Neuronal stem cell (in vitro differentiated cells): ENCODE data around the gene HNMT. TPM values are rescaled to one million over a fixed set of nuclear protein-coding genes. Genes with fewer than 3 reads are reported as not detected.
"Not testable (repeated sequence)": the region's sequence is repeated elsewhere in the genome, so short reads cannot be mapped to it uniquely, and the experiment has no call there.

Source experiments
- DNase-seq: peaks from one replicate; pipeline ENCODE4 v3.0.0-alpha.2; 2013; ENCODE audit warnings: low spot score
- H2AFZ ChIP-seq: one replicate; pipeline ENCODE4 v1.6.1; 2013; ENCODE audit warnings: mild to moderate bottlenecking, low read length, inconsistent platforms
- H2AK5ac ChIP-seq: 2 replicates; pipeline ENCODE4 v1.6.1; 2013; ENCODE audit warnings: low read depth, mild to moderate bottlenecking, inconsistent platforms, low read length, moderate library complexity, mixed read lengths
- H2BK120ac ChIP-seq: 2 replicates; pipeline ENCODE4 v1.6.1; 2013; ENCODE audit warnings: low read depth, mild to moderate bottlenecking, inconsistent platforms, low read length, moderate library complexity, mixed read lengths
- H2BK12ac ChIP-seq: one replicate; pipeline ENCODE4 v1.6.1; 2013; ENCODE audit warnings: low read length, inconsistent platforms
- H2BK15ac ChIP-seq: 2 replicates; pipeline ENCODE4 v1.6.1; 2013; ENCODE audit warnings: mild to moderate bottlenecking, low read length, inconsistent platforms, mixed read lengths
- H2BK5ac ChIP-seq: one replicate; pipeline ENCODE4 v1.6.1; 2013; ENCODE audit warnings: inconsistent platforms, mild to moderate bottlenecking, low read length, moderate library complexity
- H3K14ac ChIP-seq: one replicate; pipeline ENCODE4 v1.6.1; 2013; ENCODE audit warnings: low read length, inconsistent platforms
- H3K18ac ChIP-seq: 2 replicates; pipeline ENCODE4 v1.6.1; 2013; ENCODE audit warnings: low read length, inconsistent platforms
- H3K23ac ChIP-seq: 2 replicates; pipeline ENCODE4 v1.6.1; 2013; ENCODE audit warnings: low read depth, mild to moderate bottlenecking, mixed read lengths, low read length, inconsistent platforms; ENCODE audit not compliant: poor library complexity
- H3K27ac ChIP-seq: replicated peaks from 3 replicates; pipeline ENCODE4 v1.5.1; 2013; ENCODE audit warnings: low read length, inconsistent platforms
- H3K27me3 ChIP-seq, 3 experiments: 2 replicates each; pipeline ENCODE4 v1.6.1; 2013; ENCODE audit warnings: low read length in 3 of 3, mild to moderate bottlenecking in 2 of 3, inconsistent platforms in 1 of 3, low read depth in 1 of 3, mixed read lengths in 1 of 3, moderate library complexity in 1 of 3; ENCODE audit not compliant: control insufficient read depth in 3 of 3, insufficient read depth in 3 of 3
- H3K36me3 ChIP-seq, 2 donors: replicated peaks in 1 of 2; 2 replicates each; pipeline ENCODE4 v1.6.1; 2013; ENCODE audit warnings: low read length in 2 of 2; ENCODE audit not compliant: control insufficient read depth in 2 of 2, insufficient read depth in 2 of 2
- H3K4ac ChIP-seq: 2 replicates; pipeline ENCODE4 v1.6.1; 2013; ENCODE audit warnings: inconsistent platforms, mild to moderate bottlenecking, low read length, moderate library complexity
- H3K4me1 ChIP-seq, 2 donors: 1 replicate in 1 of 2; 2 replicates in 1 of 2; pipeline ENCODE4 v1.6.1; 2013; ENCODE audit warnings: low read length in 2 of 2, low read depth in 1 of 2; ENCODE audit not compliant: control insufficient read depth in 2 of 2, insufficient read depth in 1 of 2
- H3K4me2 ChIP-seq: one replicate; pipeline ENCODE4 v1.6.1; 2013; ENCODE audit warnings: mild to moderate bottlenecking, low read length, inconsistent platforms; ENCODE audit not compliant: insufficient read depth, poor library complexity, severe bottlenecking
- H3K4me3 ChIP-seq, 2 donors: 2 replicates each; pipeline ENCODE4 v1.5.1; 2013; ENCODE audit warnings: low read length in 2 of 2, mild to moderate bottlenecking in 2 of 2, inconsistent platforms in 1 of 2, moderate library complexity in 1 of 2
- H3K79me1 ChIP-seq: one replicate; pipeline ENCODE4 v1.6.1; 2013; ENCODE audit warnings: low read depth, mild to moderate bottlenecking, inconsistent platforms, low read length, moderate library complexity
- H3K9ac ChIP-seq: one replicate; pipeline ENCODE4 v1.6.1; 2013; ENCODE audit warnings: mild to moderate bottlenecking, low read depth, low read length, inconsistent platforms; ENCODE audit not compliant: poor library complexity
- H3K9me3 ChIP-seq, 2 donors: replicated peaks in 1 of 2; 2 replicates each; pipeline versions ENCODE3 to v1.6.1; 2013; ENCODE audit warnings: low read length in 2 of 2, mild to moderate bottlenecking in 2 of 2, inconsistent platforms in 1 of 2, low read depth in 1 of 2, mixed read lengths in 1 of 2, moderate library complexity in 1 of 2; ENCODE audit not compliant: control insufficient read depth in 2 of 2, insufficient read depth in 1 of 2
- H4K8ac ChIP-seq: one replicate; pipeline ENCODE4 v1.6.1; 2013; ENCODE audit warnings: low read depth, mild to moderate bottlenecking, inconsistent platforms, low read length, moderate library complexity
- H4K91ac ChIP-seq: one replicate; pipeline ENCODE4 v1.6.1; 2013; ENCODE audit warnings: low read length, low read depth, mild to moderate bottlenecking, inconsistent platforms; ENCODE audit not compliant: poor library complexity
- WGBS, 2 donors: extraction: QIAGEN DNeasy Blood & Tissue Kit; methylation state at CpG; one replicate each; pipeline ENCODE4 v1.1.7; 2013; ENCODE audit warnings: missing lambda C conversion rate in 2 of 2, mixed read lengths in 1 of 2; ENCODE audit not compliant: insufficient read length in 2 of 2, insufficient replicate concordance in 1 of 2; ENCODE audit errors: extremely low coverage in 2 of 2; 5-methylcytosine and 5-hydroxymethylcytosine counted together
- polyA plus RNA-seq, 2 experiments: library from polyadenylated mRNA; stranded (reverse); fragments of 200-250 nt; gene quantifications; one replicate each; pipeline ENCODE4 v1.2.3, GENCODE V29; 2013

The HNMT gene
- polyA plus RNA-seq (2013, experiment 1 of 2): 4.9 TPM
- 4.1 TPM for polyA plus RNA-seq (2013, experiment 2 of 2)

DNA sequence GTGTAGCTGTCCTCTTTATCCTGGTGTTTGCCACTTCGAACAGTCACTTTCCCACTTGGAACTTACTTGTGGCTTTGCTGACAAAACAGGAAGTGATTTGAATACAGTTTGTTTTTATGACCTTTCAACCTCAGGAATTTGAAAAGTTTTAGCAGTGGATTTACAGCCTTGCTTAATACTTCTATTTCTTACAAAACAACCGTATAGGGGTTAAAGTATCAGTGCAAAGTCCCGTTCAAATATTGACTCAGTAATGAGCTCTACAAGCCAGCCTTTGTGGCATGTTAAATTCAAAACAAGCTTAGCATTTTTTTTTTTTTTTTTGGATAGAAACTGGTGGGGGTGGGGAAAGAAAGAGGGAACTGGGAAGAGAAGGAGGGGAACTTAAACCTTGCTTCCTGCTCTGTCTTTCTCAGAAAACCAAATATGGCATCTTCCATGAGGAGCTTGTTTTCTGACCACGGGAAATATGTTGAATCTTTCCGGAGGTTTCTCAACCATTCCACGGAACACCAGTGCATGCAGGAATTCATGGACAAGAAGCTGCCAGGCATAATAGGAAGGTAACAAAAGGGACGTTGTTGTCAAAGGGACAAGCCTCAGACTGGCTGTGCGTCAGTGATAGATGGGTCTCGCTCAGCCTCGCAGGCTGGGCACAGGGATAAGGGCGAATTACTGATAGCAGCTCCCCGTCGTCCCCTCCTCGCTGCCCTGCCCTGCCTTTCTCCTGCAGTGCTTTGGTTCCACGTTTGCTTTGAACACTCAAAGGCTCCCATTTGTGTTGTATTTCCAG, at the start of gene HNMT:
Gene HNMT, plus strand, starts transcription at position 408 of the 793 bp plus-strand sequence. Its CDS starts 19 bp downstream, at position 427.
- peaks cover 0 to 7% of the 10 kb centered on the region in 2 donors for H3K4me1 ChIP-seq
- peak within 1 kb of the TSS; percentile 70 for H3K27ac ChIP-seq
- H4K8ac ChIP-seq: no peak within 1 kb of the TSS
- H2BK120ac ChIP-seq: no peak within 1 kb of the TSS
- no peaks in the 10 kb centered on the region for H3K9me3 ChIP-seq
- no peak within 1 kb of the TSS for H3K9ac ChIP-seq
- H3K4ac ChIP-seq: no peak within 1 kb of the TSS
- no peaks in the 10 kb centered on the region for H3K36me3 ChIP-seq
- DNase-seq: peak; percentile 33
- H2AFZ ChIP-seq: peak within 1 kb of the TSS; percentile 88
- no CpG with 5 or more reads among the region's 15 CpGs for WGBS, 2 donors
- peak within 1 kb of the TSS; percentile 41 to 58 for H3K4me3 ChIP-seq
- H2BK15ac ChIP-seq: peak within 1 kb of the TSS; percentile 23
- H3K14ac ChIP-seq: no peak within 1 kb of the TSS
- H2AK5ac ChIP-seq: no peak within 1 kb of the TSS
- no peak within 1 kb of the TSS for H2BK12ac ChIP-seq
- no peak within 1 kb of the TSS for H4K91ac ChIP-seq
- no peak within 1 kb of the TSS for H3K23ac ChIP-seq
- peak within 1 kb of the TSS; percentile 86 for H3K18ac ChIP-seq
- peak within 1 kb of the TSS; percentile 46 for H3K4me2 ChIP-seq
- no peaks in the 10 kb centered on the region for H3K79me1 ChIP-seq
- H3K27me3 ChIP-seq: no peaks in the 10 kb centered on the region
- no peak within 1 kb of the TSS for H2BK5ac ChIP-seq

DNA sequence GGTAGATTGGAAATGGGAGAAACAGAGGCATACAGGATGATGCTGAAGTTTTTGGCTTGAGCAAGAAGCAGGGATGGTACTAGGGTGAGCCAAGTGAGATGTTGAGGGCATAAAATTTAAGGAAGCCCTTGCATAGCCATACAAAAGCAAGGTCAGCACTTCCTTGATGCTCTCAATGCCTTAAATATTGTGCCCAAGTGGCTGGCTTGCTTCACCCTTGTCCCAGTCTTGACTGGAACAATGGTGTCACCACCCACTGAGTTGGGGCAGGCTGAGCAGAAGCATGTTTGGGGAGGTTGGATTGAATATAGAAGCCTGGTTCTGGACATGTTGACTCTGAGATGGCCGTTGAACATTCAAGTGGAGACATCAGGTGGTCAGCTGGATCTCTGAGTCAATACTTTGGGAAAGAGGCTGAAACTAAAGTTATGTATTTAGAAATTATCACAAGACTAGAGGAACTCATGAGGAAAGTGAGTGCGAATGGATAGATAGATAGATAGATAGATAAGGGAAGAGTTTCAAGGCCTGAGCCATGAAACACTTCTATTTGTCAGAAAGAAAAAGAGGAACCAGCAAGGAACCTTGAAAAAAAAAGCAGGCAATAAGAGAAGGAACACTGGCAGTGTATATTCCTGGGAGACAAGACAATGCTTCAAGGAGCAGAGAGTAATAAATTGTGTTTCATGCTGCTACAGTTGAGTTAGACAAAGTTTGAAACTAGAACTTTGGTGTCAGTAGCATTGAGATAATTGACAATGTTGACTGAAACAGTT, 43.0 kb upstream of the HNMT start:
- H3K14ac ChIP-seq: peak overlapping the region; percentile 17
- no peak overlapping the region for H4K91ac ChIP-seq
- no peak overlapping the region for H2BK12ac ChIP-seq
- H2BK5ac ChIP-seq: no peak overlapping the region
- no peaks in the 10 kb centered on the region for H3K27me3 ChIP-seq
- H3K4me1 ChIP-seq: no peaks in the 10 kb centered on the region
- no peak overlapping the region for H3K4me3 ChIP-seq
- no peak overlapping the region for H3K4ac ChIP-seq
- no peak for DNase-seq
- no peak overlapping the region for H2BK120ac ChIP-seq
- H3K9me3 ChIP-seq: no peaks in the 10 kb centered on the region
- H3K79me1 ChIP-seq: no peaks in the 10 kb centered on the region
- H3K36me3 ChIP-seq: no peaks in the 10 kb centered on the region
- H2AFZ ChIP-seq: no peak overlapping the region
- no peak overlapping the region for H2BK15ac ChIP-seq
- no CpG with 5 or more reads among the region's 2 CpGs for WGBS, 2 donors
- H3K18ac ChIP-seq: no peak overlapping the region
- H4K8ac ChIP-seq: no peak overlapping the region
- no peak overlapping the region for H3K9ac ChIP-seq
- H3K23ac ChIP-seq: no peak overlapping the region
- no peak overlapping the region for H2AK5ac ChIP-seq
- H3K4me2 ChIP-seq: no peak overlapping the region
- H3K27ac ChIP-seq: no peak overlapping the region

DNA sequence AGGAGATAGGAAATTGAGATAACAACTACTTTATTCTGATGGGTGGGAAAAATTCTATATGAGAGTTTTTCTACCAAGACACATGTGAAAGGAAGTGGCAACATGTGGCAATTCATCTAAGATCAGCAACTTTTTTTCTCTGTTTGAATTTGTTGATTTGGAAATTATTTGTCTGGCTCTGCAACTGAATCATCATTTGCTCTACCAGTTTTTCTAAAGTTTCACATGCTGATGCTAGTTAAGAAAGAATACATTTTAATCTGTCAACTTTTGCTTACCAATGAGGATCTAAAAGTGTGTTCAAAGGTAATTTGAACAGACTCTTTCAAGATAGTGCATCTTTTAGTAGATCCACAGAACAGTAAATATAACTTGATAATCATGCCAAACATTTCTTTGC, 42.1 kb upstream of the HNMT start:
- not testable (repeated sequence) for H2BK15ac ChIP-seq, H3K36me3 ChIP-seq, H3K14ac ChIP-seq, H3K9ac ChIP-seq, H3K4me3 ChIP-seq, H3K9me3 ChIP-seq, H3K23ac ChIP-seq, H3K18ac ChIP-seq, H3K27ac ChIP-seq, H3K27me3 ChIP-seq, H2BK5ac ChIP-seq, H4K8ac ChIP-seq, H2BK12ac ChIP-seq, H3K4me1 ChIP-seq, H2AFZ ChIP-seq, H3K79me1 ChIP-seq, H3K4me2 ChIP-seq, DNase-seq, H2AK5ac ChIP-seq, H2BK120ac ChIP-seq, H4K91ac ChIP-seq, H3K4ac ChIP-seq

DNA sequence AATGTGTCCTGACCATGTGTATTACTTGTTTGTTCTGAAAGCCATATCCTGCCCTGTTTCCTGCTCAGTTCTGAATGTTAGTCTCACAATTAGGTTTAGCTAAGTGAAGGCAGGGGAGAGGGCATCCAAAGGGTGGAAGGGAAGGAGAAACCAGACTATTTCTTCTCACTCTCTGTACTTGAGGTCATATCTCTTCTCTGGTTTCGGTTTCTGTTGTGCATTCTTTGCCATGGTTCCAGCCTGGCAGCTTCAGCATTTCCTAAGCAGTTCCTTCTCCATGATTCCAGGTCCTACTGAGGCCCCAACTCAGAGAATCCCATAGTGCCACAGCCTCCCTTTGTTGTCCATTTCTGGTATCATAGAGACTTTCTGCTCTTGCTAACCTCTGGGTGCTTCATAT, 40.3 kb upstream of the HNMT start:
- Histone ChIP-seq H3K36me3 (no peaks in the 10 kb centered on the region), H2BK15ac (no peak overlapping the region), H3K27me3 (no peaks in the 10 kb centered on the region), H3K4me1 (no peaks in the 10 kb centered on the region), H3K14ac (no peak overlapping the region), H2AK5ac (no peak overlapping the region), H3K4me2 (no peak overlapping the region), H2AFZ (no peak overlapping the region), H3K23ac (no peak overlapping the region), H3K9me3 (no peaks in the 10 kb centered on the region), H3K4me3 (no peak overlapping the region), H4K91ac (no peak overlapping the region), H2BK120ac (no peak overlapping the region), H2BK5ac (no peak overlapping the region), H2BK12ac (no peak overlapping the region), H3K4ac (no peak overlapping the region), H3K79me1 (no peaks in the 10 kb centered on the region), H3K18ac (no peak overlapping the region), H3K9ac (no peak overlapping the region), H4K8ac (no peak overlapping the region), H3K27ac (no peak overlapping the region)
- DNase-seq: no peak
- WGBS, 2 donors: no CpG with 5 or more reads among the region's 1 CpG
